Right lobe of liver (tissue), 6 donors: ENCODE measurements around the gene YRDC. TPM values are rescaled to one million over a fixed set of nuclear protein-coding genes. Genes with fewer than 3 reads are reported as not detected.
A peak's percentile ranks its signal among the peaks of the same experiment; 100 is the strongest.

ENCODE experiments used
- ATAC-seq, 4 donors: fragments of 200-7000 bp; cut with Tn5 transposase; one replicate each; pipeline ENCODE4 v1.9.1; 2020; ENCODE audit warnings: mild to moderate bottlenecking in 4 of 4, moderate library complexity in 4 of 4
- DNase-seq, 3 donors: peaks; one replicate each; pipeline ENCODE4 v3.0.0-alpha.2; 2020
- H3K27ac ChIP-seq, 3 donors: fragments of 200-600 bp; one replicate each; pipeline ENCODE4 v1.8.0; 2022
- H3K27me3 ChIP-seq, 2 donors: fragments of 200-600 bp; one replicate each; pipeline ENCODE4 v1.8.0; 2022
- H3K36me3 ChIP-seq, 4 donors: fragments of 200-600 bp; sonication (generic) in 1 of 4; one replicate each; pipeline versions ENCODE4 v1.5.1 to v1.8.0; 2017 to 2022; ENCODE audit warnings: control low read depth in 1 of 4
- H3K4me1 ChIP-seq, 4 donors: fragments of 200-600 bp; sonication (generic) in 1 of 4; one replicate each; pipeline versions ENCODE4 v1.5.1 to v1.8.0; 2017 to 2022; ENCODE audit warnings: control low read depth in 1 of 4
- H3K4me3 ChIP-seq, 3 donors: fragments of 200-600 bp; one replicate each; pipeline ENCODE4 v1.8.0; 2022
- H3K9me3 ChIP-seq, 4 donors: fragments of 200-600 bp; sonication (generic) in 1 of 4; one replicate each; pipeline versions ENCODE4 v1.5.1 to v1.8.0; 2017 to 2022; ENCODE audit warnings: control low read depth in 1 of 4
- CTCF ChIP-seq, 4 donors: fragments of 200-600 bp in 3 of 4; fragments of 450-650 bp in 1 of 4; IDR thresholded peaks; one replicate each; pipeline versions ENCODE4 v1.5.1 to v1.8.0; 2016 to 2022; ENCODE audit warnings: antibody characterized with exemption in 4 of 4, mild to moderate bottlenecking in 2 of 4
- POLR2A ChIP-seq: fragments of 450-650 bp; IDR thresholded peaks from one replicate; pipeline ENCODE4 v1.6.1; 2017; ENCODE audit warnings: antibody characterized with exemption, mild to moderate bottlenecking
- WGBS: methylation state at CpG from one replicate; pipeline ENCODE4 v1.1.6; 2018; ENCODE audit warnings: low coverage, low lambda C conversion rate; ENCODE audit not compliant: insufficient coverage; ENCODE audit errors: missing lambda C conversion rate; 5-methylcytosine and 5-hydroxymethylcytosine counted together
- intact Hi-C, 2 donors: fragments of 100-400 bp; cut with DNase I; formaldehyde crosslinking; loops; one replicate each; pipeline versions ENCODE4 v1.11.2 to v1.14.1; 2022
- total RNA-seq, 6 experiments: library from RNA; depleted of rRNA in 2 of 6; stranded (reverse); fragments of >200 nt in 2 of 6; fragmentation: NEBNext Ultra II Directional in 3 of 6; extraction: Animal tissue kit (Norgen Biotek cat#: 25700) in 3 of 6; gene quantifications; one replicate each; pipeline versions ENCODE4 v1.1.0 to v1.2.4, GENCODE V29; 2016 to 2023
- donor health status: DM: no; HTN: yes; CAD: no.
- donor health status: DM: no; HTN: no; CAD: no.
- donor health status: DM: no; HTN: no; CAD: no.
- donor health status: DM: no; HTN: yes; CAD: no.
- donor health status: DM: no; HTN: yes; CAD: no.

The YRDC gene
- total RNA-seq, 6 experiments from 2014 or later = 4.4 to 18.3 (median 6.4) TPM

- no peak for DNase-seq
- 22% methylated on average over 2 of the region's 2 CpGs for WGBS
- H3K9me3 ChIP-seq = no peaks in the 10 kb centered on the region
- H3K27me3 ChIP-seq = no peaks in the 10 kb centered on the region
- no peak overlapping the region for H3K27ac ChIP-seq
- intact Hi-C loops = no loop called here
- no peak overlapping the region for H3K4me3 ChIP-seq
- no peak for ATAC-seq
- H3K4me1 ChIP-seq = peaks cover 0 to 20% (median 7%) of the 10 kb centered on the region in 4 donors
- TF ChIP-seq POLR2A (no peak), CTCF (IDR thresholded peaks at IDR 0.05) (no peak)
- H3K36me3 ChIP-seq = peaks cover 3 to 19% (median 8%) of the 10 kb centered on the region in 4 donors
These were observed 1.9 kb upstream of the YRDC start for GRCh38 chr1:37809942-37810341.

- TF ChIP-seq CTCF (IDR thresholded peaks at IDR 0.05) = no peak
- TF ChIP-seq POLR2A = peak; percentile 34
- H3K27ac ChIP-seq = peak overlapping the region; percentile 75 to 90 (median 87)
- H3K36me3 ChIP-seq = peaks cover 10 to 32% (median 21%) of the 10 kb centered on the region in 4 donors
- peak; percentile 82 to 94 (median 90) for DNase-seq
- H3K4me3 ChIP-seq = peak overlapping the region; percentile 87 to 95 (median 92)
- H3K27me3 ChIP-seq = no peaks in the 10 kb centered on the region
- WGBS = 4% methylated on average over 21 of the region's 54 CpGs
- peaks cover 0 to 20% (median 7%) of the 10 kb centered on the region in 4 donors for H3K4me1 ChIP-seq
- no peaks in the 10 kb centered on the region for H3K9me3 ChIP-seq
- intact Hi-C loops = no loop called here
- peak; percentile 67 to 79 (median 78) for ATAC-seq
These were observed 636 bp upstream of the YRDC start for GRCh38 chr1:37808369-37809319.

GRCh38 chr1:37807220-37807554, 821 bp downstream of the YRDC start:
- DNase-seq (peak in 1 of 3 donors; percentile 26), ATAC-seq (no peak)
- TF ChIP-seq CTCF (IDR thresholded peaks at IDR 0.05) = no peak
- no peak for TF ChIP-seq POLR2A
- Histone ChIP-seq H3K4me1 (peaks cover 0 to 20% (median 7%) of the 10 kb centered on the region in 4 donors), H3K4me3 (peak overlapping the region; percentile 87 to 95 (median 92)), H3K36me3 (peaks cover 16 to 46% (median 27%) of the 10 kb centered on the region in 4 donors), H3K27me3 (no peaks in the 10 kb centered on the region), H3K9me3 (no peaks in the 10 kb centered on the region), H3K27ac (peak overlapping the region; percentile 75 to 90 (median 87))
- WGBS = 13% methylated on average over 9 of the region's 9 CpGs
- intact Hi-C loops = no loop called here

- intact Hi-C loops = no loop called here
These were observed 5.6 kb downstream of the YRDC start for GRCh38 chr1:37802439-37802838.

More at GRCh38 chr1:37802439-37802838, 5.6 kb downstream of the YRDC start:
- Histone ChIP-seq H3K4me3 (no peak overlapping the region), H3K4me1 (peaks cover 0 to 8% (median 3%) of the 10 kb centered on the region in 4 donors), H3K27ac (no peak overlapping the region), H3K27me3 (no peaks in the 10 kb centered on the region), H3K36me3 (peaks cover 19 to 52% (median 28%) of the 10 kb centered on the region in 4 donors), H3K9me3 (no peaks in the 10 kb centered on the region)
- WGBS = 88% methylated on average over 1 of the region's 1 CpG
- ATAC-seq = no peak
- TF ChIP-seq CTCF (IDR thresholded peaks at IDR 0.05) (no peak), POLR2A (no peak)
- no peak for DNase-seq
